GM10266 (cell line): Measurements from ENCODE around the gene COL5A3.

Source experiments
- DNase-seq: peaks from one replicate; pipeline ENCODE4 v3.0.0; 2012; ENCODE audit errors: extremely low spot score
- CTCF ChIP-seq: IDR thresholded peaks from 2 replicates; pipeline ENCODE4 v1.5.1; 2012; ENCODE audit warnings: mild to moderate bottlenecking, low read depth; ENCODE audit not compliant: control insufficient read depth, insufficient read depth; ENCODE audit errors: missing control alignments

The COL5A3 gene

GRCh38 chr19:9970481-9970880 is 39.8 kb downstream of the COL5A3 start:
- no peak for TF ChIP-seq CTCF

GRCh38 chr19:9969688-9969975 is 40.7 kb downstream of the COL5A3 start:
- no peak for DNase-seq
- TF ChIP-seq CTCF, result no peak

More at GRCh38 chr19:9970481-9970880, 39.8 kb downstream of the COL5A3 start:
- no peak for DNase-seq

GRCh38 chr19:9968820-9969687 is 41.2 kb downstream of the COL5A3 start:
- DNase-seq, result no peak
- TF ChIP-seq CTCF, result no peak

- no peak for TF ChIP-seq CTCF
- no peak for DNase-seq
These were observed 43.0 kb downstream of the COL5A3 start for GRCh38 chr19:9967326-9967725.

GRCh38 chr19:9966448-9966847 is 43.9 kb downstream of the COL5A3 start:
- no peak for DNase-seq
- TF ChIP-seq CTCF, result no peak

- no peak for TF ChIP-seq CTCF
- no peak for DNase-seq
These were observed 44.3 kb downstream of the COL5A3 start for GRCh38 chr19:9966024-9966423.

- no peak for DNase-seq
- TF ChIP-seq CTCF, result no peak
These were observed 47.5 kb downstream of the COL5A3 start for GRCh38 chr19:9962623-9963290.
